HepG2 (cell line): Measurements from ENCODE around the gene PTPRF. TPM values are rescaled to one million over a fixed set of nuclear protein-coding genes. Genes with fewer than 3 reads are reported as not detected.

Experiments used
- ATAC-seq: fragments of 200-7000 bp; cut with Tn5 transposase; 3 replicates; pipeline ENCODE4 v1.9.1; 2020; ENCODE audit warnings: mild to moderate bottlenecking, moderate library complexity
- BruUV-seq: library from RNA; stranded (reverse); fragments of 400-500 nt; replicated peaks from 2 replicates; lab custom pipeline; 2021; lab: Mats Ljungman, UMichigan
- CTCF ChIA-PET: fragments of 300-600 bp; formaldehyde crosslinking; extraction: SDS; loops from one replicate; lab custom pipeline; 2021; ENCODE audit warnings: low total read pairs, inconsistent platforms, low intra/inter-chr PET ratio; lab: Yijun Ruan, JAX
- POLR2A ChIA-PET: fragments of 350-600 bp; sonication (Branson Sonifier 250); formaldehyde crosslinking; loops from one replicate; lab custom pipeline; 2020; ENCODE audit warnings: antibody characterized with exemption, inconsistent platforms; lab: Yijun Ruan, JAX
- DNase-seq: peaks from one replicate; pipeline ENCODE4 v3.0.0-alpha.2; 2015; ENCODE audit warnings: low spot score
- FAIRE-seq: peaks from 3 replicates; lab custom pipeline; 2011; peaks lifted over from hg19 to GRCh38; lab: Jason Lieb, UNC
- H2AFZ ChIP-seq: one replicate; pipeline ENCODE4 v1.6.1; 2011; ENCODE audit warnings: low read length, inconsistent platforms
- H3K27ac ChIP-seq: fragments of 300-600 bp; 3 replicates; pipeline ENCODE4 v1.8.0; 2011; ENCODE audit warnings: mixed run types, mild to moderate bottlenecking, mixed read lengths, low read length, inconsistent platforms; ENCODE audit not compliant: insufficient read depth; ENCODE audit errors: extremely low read length
- H3K27me3 ChIP-seq, 2 experiments: fragments of 200-600 bp in 1 of 2; 2 replicates in 1 of 2; 3 replicates in 1 of 2; pipeline versions ENCODE4 v1.6.0 to v1.8.0; 2011; ENCODE audit warnings: low read length in 2 of 2, mild to moderate bottlenecking in 2 of 2, moderate library complexity in 2 of 2, inconsistent platforms in 1 of 2; ENCODE audit not compliant: insufficient read depth in 2 of 2, control insufficient read depth in 1 of 2
- H3K36me3 ChIP-seq, 2 experiments: fragments of 200-600 bp in 1 of 2; replicated peaks in 1 of 2; 2 replicates in 1 of 2; 3 replicates in 1 of 2; pipeline versions ENCODE4 v1.5.1 to v1.8.0; 2011; ENCODE audit warnings: low read length in 2 of 2, inconsistent platforms in 1 of 2; ENCODE audit not compliant: insufficient read depth in 2 of 2, control insufficient read depth in 1 of 2
- H3K4me1 ChIP-seq: 2 replicates; pipeline ENCODE4 v1.5.1; 2012; ENCODE audit warnings: low read length, inconsistent platforms; ENCODE audit not compliant: insufficient read depth
- H3K4me2 ChIP-seq: 2 replicates; pipeline ENCODE4 v1.6.0; 2011; ENCODE audit warnings: low read depth, low read length, inconsistent platforms
- H3K4me3 ChIP-seq, 3 experiments: fragments of 200-600 bp in 1 of 3; sonication (generic), shearing (Covaris generic) in 1 of 3; replicated peaks in 1 of 3; 2 replicates each; pipeline ENCODE4 v1.5.1; 2011 to 2016; ENCODE audit warnings: low read length in 3 of 3, inconsistent platforms in 2 of 3, low read depth in 2 of 3, mild to moderate bottlenecking in 2 of 3, control low read depth in 1 of 3, mixed read lengths in 1 of 3; ENCODE audit not compliant: insufficient read depth in 1 of 3
- H3K79me2 ChIP-seq: one replicate; pipeline ENCODE4 v1.6.1; 2011; ENCODE audit warnings: low read length, inconsistent platforms; ENCODE audit not compliant: insufficient read depth
- H3K9ac ChIP-seq: 2 replicates; pipeline ENCODE4 v1.6.0; 2011; ENCODE audit warnings: mild to moderate bottlenecking, low read depth, low read length, inconsistent platforms; ENCODE audit not compliant: insufficient read depth
- H3K9me3 ChIP-seq: 2 replicates; pipeline ENCODE4 v1.5.1; 2012; ENCODE audit warnings: mild to moderate bottlenecking, low read length
- H4K20me1 ChIP-seq: 2 replicates; pipeline ENCODE4 v1.6.0; 2011; ENCODE audit warnings: inconsistent platforms, mild to moderate bottlenecking, low read length, moderate library complexity; ENCODE audit not compliant: insufficient read depth
- GTF3A ChIP-seq: sonication (generic); formaldehyde crosslinking; conservative IDR thresholded peaks from 2 replicates; pipeline ENCODE4 v1.4.0; 2020; ENCODE audit warnings: mild to moderate bottlenecking, missing genetic modification reagents
- MTA3 ChIP-seq: sonication (generic); formaldehyde crosslinking; IDR thresholded peaks from 2 replicates; pipeline ENCODE4 v1.4.0; 2020; ENCODE audit warnings: missing genetic modification reagents
- NAIF1 ChIP-seq: sonication (generic); formaldehyde crosslinking; IDR thresholded peaks from 2 replicates; pipeline ENCODE4 v1.5.0; 2020; ENCODE audit warnings: mild to moderate bottlenecking, missing genetic modification reagents, borderline replicate concordance
- REL ChIP-seq: sonication (generic); formaldehyde crosslinking; conservative IDR thresholded peaks from 2 replicates; pipeline ENCODE4 v1.8.0; 2022; ENCODE audit warnings: mild to moderate bottlenecking, missing genetic modification reagents, moderate library complexity
- SNAI1 ChIP-seq: sonication (generic); formaldehyde crosslinking; IDR thresholded peaks from 2 replicates; pipeline ENCODE4 v1.5.0; 2020; ENCODE audit warnings: mild to moderate bottlenecking, missing genetic modification reagents, borderline replicate concordance
- ZNF75D ChIP-seq: sonication (generic); formaldehyde crosslinking; IDR thresholded peaks from 2 replicates; pipeline ENCODE4 v1.8.1; 2023; ENCODE audit warnings: missing genetic modification reagents, mild to moderate bottlenecking, borderline replicate concordance
- WGBS: methylation state at CpG from one replicate; pipeline ENCODE4 v1.1.6; 2017; ENCODE audit warnings: low lambda C conversion rate; 5-methylcytosine and 5-hydroxymethylcytosine counted together
- in situ Hi-C: cut with HindIII; loops from 2 replicates; pipeline ENCODE4 v1.10.0; 2017; ENCODE audit warnings: low pct_unique_long_range_greater_than_20kb; ENCODE audit not compliant: extremely low pct_ligation_motif_present
- intact Hi-C: fragments of 100-400 bp; cut with micrococcal nuclease; formaldehyde crosslinking; loops from one replicate; pipeline ENCODE4 v1.10.0; 2022; ENCODE audit not compliant: unreplicated experiment
- polyA plus RNA-seq, 8 experiments: library from polyadenylated mRNA; depleted of rRNA in 3 of 8; stranded (reverse) in 7 of 8; unstranded in 1 of 8; fragments of >200 nt; fragmentation: Illumina TruSeq in 4 of 8; extraction: Trizol in 4 of 8; gene quantifications; 2 replicates each; pipeline versions ENCODE4 v1.2.1 to v1.2.3, GENCODE V29; 2011 to 2016; ENCODE audit warnings: low read depth in 4 of 8, missing spikeins in 1 of 8, mixed read lengths in 1 of 8; ENCODE audit not compliant: insufficient read depth in 1 of 8
- total RNA-seq, 5 experiments: library from RNA; depleted of rRNA; stranded (reverse); fragments of >200 nt; fragmentation: Illumina TruSeq; extraction: Trizol; gene quantifications; 2 replicates each; pipeline ENCODE4 v1.2.3, GENCODE V29; 2016; ENCODE audit warnings: low read depth in 1 of 5

PTPRF gene
- total and polyA plus RNA-seq, 2 of the 13 experiments (the other 11 are each of a cell fraction or from before 2014, with no cell fraction given) = 55.9 to 167 TPM

DNA sequence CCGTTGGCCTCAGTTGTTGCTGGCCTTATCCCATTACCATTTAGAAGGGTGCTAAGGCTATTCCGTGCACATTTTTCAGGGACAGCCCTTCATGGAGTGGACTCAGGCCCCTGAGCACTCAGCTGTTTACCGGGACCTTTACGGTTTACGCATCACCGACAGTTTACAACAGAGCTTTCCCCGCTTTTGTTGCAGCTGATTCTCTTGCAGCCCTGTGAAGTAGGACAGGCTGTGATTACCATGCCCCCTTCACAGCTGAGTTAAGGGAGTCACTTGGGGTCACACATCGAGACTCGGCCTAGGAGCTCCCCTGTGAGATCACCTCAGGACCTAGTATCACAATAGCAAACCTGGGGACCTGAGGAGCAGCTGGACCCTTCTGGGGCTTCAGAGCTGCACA is 41.9 kb downstream of the PTPRF start (continued):
- TF ChIP-seq GTF3A (CRISPR knock-in tag) (no peak), ZNF75D (no peak)

DNA sequence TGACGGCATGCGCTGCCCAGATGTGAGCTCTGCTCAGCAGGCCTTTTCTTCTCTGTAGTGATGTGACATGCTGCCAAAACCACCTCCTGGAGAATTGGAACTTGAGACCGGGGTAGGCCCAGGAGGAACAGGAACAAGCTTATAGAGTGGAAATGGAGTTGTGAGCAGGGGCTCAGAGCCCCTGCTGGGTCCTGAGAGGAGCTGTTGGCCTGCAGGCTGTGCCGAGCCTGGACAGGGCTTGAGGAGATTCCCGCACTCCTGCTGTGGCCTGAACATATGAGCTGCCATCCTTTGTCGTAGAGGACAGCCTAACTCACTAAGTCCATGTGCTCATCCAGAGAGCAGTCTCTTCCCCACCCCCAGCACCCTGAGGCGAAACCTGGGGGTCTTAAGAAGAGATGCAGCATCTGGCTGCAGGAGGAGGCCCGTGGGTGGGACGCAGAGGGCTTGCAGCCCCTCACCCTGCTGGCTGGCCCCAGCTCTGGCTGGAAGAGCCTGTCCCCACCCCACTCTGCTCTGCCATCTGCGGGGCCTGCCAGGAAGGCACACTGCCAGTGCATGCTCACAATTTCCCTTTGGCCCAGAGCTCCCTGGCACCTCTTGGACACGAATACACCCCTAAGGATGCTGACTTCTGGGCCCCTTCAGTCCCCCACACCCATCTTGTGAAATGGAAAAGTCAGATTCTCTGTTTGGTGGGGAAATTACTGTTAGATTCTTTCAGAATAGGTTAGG is 42.5 kb downstream of the PTPRF start:
- H3K4me3 ChIP-seq = no peak overlapping the region
- no peak overlapping the region for H3K9ac ChIP-seq
- ATAC-seq (no peak), DNase-seq (no peak), FAIRE-seq (no peak)
- 100% methylated on average over 5 of the region's 11 CpGs for WGBS
- no peak overlapping the region for H3K4me2 ChIP-seq
- peaks cover 56 to 79% of the 10 kb centered on the region in 2 experiments for H3K36me3 ChIP-seq
- intact Hi-C loops = no loop called here
- ChIA-PET POLR2A (interaction anchor here (1.0 to 1.4 kb wide), 2 partner anchors 12 to 77 kb away, joined by 4 read pairs; partner anchors contain the start of gene KDM4A), CTCF (no interaction called here)
- no peaks in the 10 kb centered on the region for H3K79me2 ChIP-seq
- peaks cover 22% of the 10 kb centered on the region for H3K4me1 ChIP-seq
- H3K27me3 ChIP-seq = no peaks in the 10 kb centered on the region
- no peak overlapping the region for H3K27ac ChIP-seq
- H2AFZ ChIP-seq = no peak overlapping the region
- no TSS peak for BruUV-seq
- peaks cover 22% of the 10 kb centered on the region; the same call in 1 of the 2 replicates for H4K20me1 ChIP-seq
- no peak for TF ChIP-seq NAIF1 (CRISPR knock-in tag)
- no peak for TF ChIP-seq MTA3 (CRISPR knock-in tag)
- no peak for TF ChIP-seq REL (CRISPR knock-in tag)
- in situ Hi-C loops = no loop called here
- no peaks in the 10 kb centered on the region for H3K9me3 ChIP-seq

DNA sequence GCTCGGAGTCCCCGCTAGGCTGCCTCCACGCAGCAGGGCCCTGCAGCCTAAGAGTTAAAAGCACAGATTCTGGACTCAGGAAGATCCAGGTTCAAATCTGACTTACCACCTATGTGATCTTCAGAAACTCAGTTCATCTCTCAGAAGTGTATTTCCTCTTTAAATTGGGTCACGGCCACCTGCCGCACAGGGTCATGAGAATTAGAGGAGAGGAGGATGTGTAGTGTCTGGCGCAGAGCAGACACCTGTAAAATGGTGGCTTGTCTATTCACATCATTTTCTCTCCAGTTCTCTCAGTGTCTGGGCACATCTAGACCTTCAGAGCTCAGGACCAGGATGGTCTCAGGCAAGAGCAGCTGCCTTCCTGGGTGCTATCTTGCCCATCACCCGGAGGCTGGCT is 45.8 kb downstream of the PTPRF start:
- intact Hi-C loops = no loop called here
- in situ Hi-C loops = no loop called here
- Histone ChIP-seq H2AFZ (no peak overlapping the region), H3K4me1 (peaks cover 9% of the 10 kb centered on the region), H3K27ac (no peak overlapping the region), H3K9ac (no peak overlapping the region), H3K4me3 (no peak overlapping the region), H3K79me2 (no peaks in the 10 kb centered on the region), H3K36me3 (peaks cover 66 to 84% of the 10 kb centered on the region in 2 experiments), H3K4me2 (no peak overlapping the region)
- FAIRE-seq (no peak), DNase-seq (no peak)
- no TSS peak for BruUV-seq
- CTCF ChIA-PET = no interaction called here
- WGBS = 97% methylated on average over 6 of the region's 7 CpGs
- no peak for TF ChIP-seq SNAI1 (CRISPR knock-in tag)
- TF ChIP-seq, all 625 proteins: peak for 0
- Histone ChIP-seq H4K20me1 (peaks cover 16% of the 10 kb centered on the region; the same call in 1 of the 2 replicates), H3K9me3 (no peaks in the 10 kb centered on the region), H3K27me3 (no peaks in the 10 kb centered on the region)
- ATAC-seq = no peak
- POLR2A ChIA-PET = no interaction called here
